Effector memory CD8-positive, alpha-beta T cell (primary cell): ENCODE results near the gene SRGAP3.

Experiments
- ATAC-seq: fragments of 150-1000 bp; cut with Tn5 transposase; replicated peaks from 2 replicates; pipeline ENCODE4 v1.10.0; 2021; ENCODE audit warnings: mild to moderate bottlenecking, moderate library complexity
- DNase-seq, 3 experiments: peaks; one replicate each; pipeline ENCODE4 v3.0.0; 2021
- H3K27ac Mint-ChIP-seq, 2 donors: one replicate each; pipeline ENCODE4 v1.8.0; 2022; ENCODE audit warnings: mild to moderate bottlenecking in 2 of 2, mixed read lengths in 2 of 2, moderate library complexity in 2 of 2
- H3K27me3 Mint-ChIP-seq, 2 donors: one replicate each; pipeline ENCODE4 v1.8.0; 2022; ENCODE audit warnings: mixed read lengths in 2 of 2
- H3K36me3 Mint-ChIP-seq: one replicate; pipeline ENCODE4 v1.8.0; 2022; ENCODE audit warnings: mild to moderate bottlenecking, moderate library complexity, mixed read lengths; ENCODE audit not compliant: insufficient read depth
- H3K4me1 Mint-ChIP-seq, 2 donors: one replicate each; pipeline ENCODE4 v1.8.0; 2022; ENCODE audit warnings: low read depth in 2 of 2, mixed read lengths in 2 of 2
- H3K4me3 Mint-ChIP-seq, 2 donors: one replicate each; pipeline ENCODE4 v1.8.0; 2022; ENCODE audit warnings: mild to moderate bottlenecking in 2 of 2, mixed read lengths in 2 of 2, moderate library complexity in 2 of 2
- H3K9me3 Mint-ChIP-seq, 2 donors: one replicate each; pipeline ENCODE4 v1.8.0; 2022; ENCODE audit warnings: mixed read lengths in 2 of 2

The SRGAP3 gene

DNA sequence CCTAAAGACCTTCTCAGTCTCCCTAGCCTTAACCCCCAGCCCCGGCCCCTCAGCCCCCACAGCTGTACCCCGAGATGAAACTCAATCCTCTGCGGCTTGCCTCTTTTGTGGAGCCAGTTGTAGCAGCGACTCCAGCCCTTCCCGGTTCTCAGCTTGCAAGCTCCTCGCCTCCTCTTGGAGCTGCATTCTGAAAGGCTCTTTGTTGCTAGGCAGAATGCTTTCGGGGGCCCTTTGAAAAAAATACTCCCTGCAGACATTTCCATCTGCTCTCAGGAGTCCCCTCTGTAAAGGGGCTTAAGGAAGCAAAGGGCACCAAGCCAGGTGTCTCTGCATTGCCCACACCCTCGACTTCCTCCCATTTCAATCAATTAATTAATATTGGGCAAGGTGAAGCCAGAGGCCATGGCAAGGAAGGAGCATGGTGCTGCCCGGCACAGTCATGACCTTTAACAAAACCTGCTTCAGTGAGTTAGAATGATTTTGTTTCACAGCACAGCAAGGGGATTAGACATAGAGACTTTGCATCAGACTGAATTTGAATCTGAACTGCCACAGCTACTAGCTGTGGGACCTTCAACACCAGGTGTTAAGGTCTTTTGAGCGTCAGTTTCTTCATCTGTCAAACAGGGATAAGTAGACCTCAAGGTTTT, 65.5 kb downstream of the SRGAP3 start:
- H3K36me3 Mint-ChIP-seq, result no peaks in the 10 kb centered on the region
- no peak for ATAC-seq
- no peak for DNase-seq
- peaks cover 0 to 44% of the 10 kb centered on the region in 2 donors for H3K27me3 Mint-ChIP-seq
- peaks cover 8 to 13% of the 10 kb centered on the region in 2 donors for H3K4me1 Mint-ChIP-seq
- H3K27ac Mint-ChIP-seq, result no peak overlapping the region
- H3K4me3 Mint-ChIP-seq, result no peak overlapping the region
- no peaks in the 10 kb centered on the region for H3K9me3 Mint-ChIP-seq

DNA sequence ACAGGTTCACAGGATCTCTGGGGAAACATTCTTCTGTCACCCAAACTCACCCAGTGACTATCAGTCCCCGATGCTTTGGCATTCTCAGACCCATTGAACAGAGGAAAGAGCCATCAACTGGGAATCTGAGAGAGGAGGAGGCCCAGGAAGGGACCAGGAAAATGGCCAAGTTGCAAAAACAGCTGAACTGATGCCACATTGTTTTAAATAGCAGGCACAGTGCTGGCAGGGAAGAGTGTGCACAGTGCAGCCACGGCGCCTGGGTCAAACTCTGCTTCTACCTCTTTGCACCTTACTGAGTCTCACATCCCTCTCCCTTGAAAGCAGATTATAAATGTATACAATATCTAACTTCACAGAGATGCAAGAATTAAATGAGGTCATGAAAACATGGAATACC, 66.4 kb downstream of the SRGAP3 start:
- ATAC-seq, result no peak
- Mint-ChIP-seq H3K9me3 (no peaks in the 10 kb centered on the region), H3K4me3 (no peak overlapping the region), H3K27me3 (peaks cover 6 to 50% of the 10 kb centered on the region in 2 donors), H3K27ac (no peak overlapping the region), H3K36me3 (no peaks in the 10 kb centered on the region), H3K4me1 (peaks cover 12 to 16% of the 10 kb centered on the region in 2 donors)
- no peak for DNase-seq

DNA sequence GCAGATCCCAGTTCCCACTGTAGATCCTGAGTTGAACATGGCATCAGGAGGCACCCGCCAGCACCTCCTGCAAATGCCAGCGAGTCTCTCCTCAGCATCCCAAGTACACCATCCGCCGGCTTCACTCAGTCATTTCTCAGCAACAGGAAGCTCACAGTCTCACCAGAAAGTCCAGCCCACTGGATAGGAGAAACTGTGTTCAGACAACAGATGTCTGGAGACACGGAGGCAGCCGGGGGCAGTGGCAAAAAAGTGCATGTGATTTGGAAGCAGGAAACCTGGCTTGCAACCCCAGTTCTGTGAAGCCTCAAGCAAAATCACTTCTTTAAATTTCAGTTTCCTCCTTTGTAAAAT, 68.7 kb downstream of the SRGAP3 start:
- Mint-ChIP-seq H3K9me3 (no peaks in the 10 kb centered on the region), H3K4me3 (peak overlapping the region in 1 of 2 donors; percentile 66), H3K27ac (peak overlapping the region in 1 of 2 donors; percentile 91), H3K4me1 (peaks cover 12 to 16% of the 10 kb centered on the region in 2 donors), H3K36me3 (no peaks in the 10 kb centered on the region), H3K27me3 (peaks cover 6 to 52% of the 10 kb centered on the region in 2 donors)
- DNase-seq (no peak), ATAC-seq (no peak)

DNA sequence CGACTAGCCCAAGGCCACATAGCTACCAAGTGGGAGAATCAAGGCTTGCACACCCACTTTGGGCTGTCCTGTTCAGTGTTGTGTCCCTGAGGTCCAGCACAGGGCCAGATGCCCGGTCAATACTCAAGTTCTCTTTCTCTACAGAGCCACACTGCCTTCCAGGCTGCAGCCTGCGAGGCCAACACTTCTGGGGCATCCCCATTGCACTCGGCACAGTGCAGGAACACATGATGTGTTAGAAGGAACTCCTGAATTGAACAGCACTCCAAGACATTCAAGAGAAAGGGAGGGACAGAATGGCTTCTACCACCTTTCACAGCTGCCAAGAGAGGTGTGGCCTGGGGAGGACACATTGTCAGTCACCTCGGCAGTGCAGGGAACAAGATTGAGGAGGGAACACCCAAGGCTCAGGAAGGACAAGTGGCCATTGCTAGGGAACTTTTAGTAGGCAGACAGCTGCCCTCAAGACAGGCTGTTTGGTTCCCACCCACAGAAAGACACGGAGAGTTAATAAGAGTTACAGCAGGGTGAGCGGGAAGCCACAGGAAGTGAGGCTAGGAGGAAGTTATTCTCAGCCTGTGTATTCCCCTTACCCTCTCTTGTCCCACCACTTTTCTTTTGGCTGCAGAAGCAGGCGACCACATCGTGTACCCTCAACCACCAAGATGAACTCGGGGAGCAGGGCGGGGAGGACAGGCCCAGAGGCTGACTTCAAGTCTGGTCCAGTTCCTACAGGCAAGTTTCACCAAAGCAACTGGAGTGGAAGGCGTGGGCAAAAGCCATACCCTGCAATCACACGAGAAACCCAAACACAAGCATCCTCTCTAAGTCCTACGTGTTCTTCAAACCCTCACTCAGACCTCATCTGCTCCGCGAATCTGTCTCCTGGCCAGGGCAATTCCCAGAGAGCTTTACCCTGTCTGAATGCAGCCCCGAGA, 69.4 kb downstream of the SRGAP3 start:
- H3K9me3 Mint-ChIP-seq, result no peaks in the 10 kb centered on the region
- DNase-seq, result no peak
- peak overlapping the region; percentile 39 to 91 for H3K27ac Mint-ChIP-seq
- peaks cover 12 to 16% of the 10 kb centered on the region in 2 donors for H3K4me1 Mint-ChIP-seq
- ATAC-seq, result no peak
- no peaks in the 10 kb centered on the region for H3K36me3 Mint-ChIP-seq
- H3K27me3 Mint-ChIP-seq, result peaks cover 6 to 48% of the 10 kb centered on the region in 2 donors
- peak overlapping the region; percentile 30 to 66 for H3K4me3 Mint-ChIP-seq

DNA sequence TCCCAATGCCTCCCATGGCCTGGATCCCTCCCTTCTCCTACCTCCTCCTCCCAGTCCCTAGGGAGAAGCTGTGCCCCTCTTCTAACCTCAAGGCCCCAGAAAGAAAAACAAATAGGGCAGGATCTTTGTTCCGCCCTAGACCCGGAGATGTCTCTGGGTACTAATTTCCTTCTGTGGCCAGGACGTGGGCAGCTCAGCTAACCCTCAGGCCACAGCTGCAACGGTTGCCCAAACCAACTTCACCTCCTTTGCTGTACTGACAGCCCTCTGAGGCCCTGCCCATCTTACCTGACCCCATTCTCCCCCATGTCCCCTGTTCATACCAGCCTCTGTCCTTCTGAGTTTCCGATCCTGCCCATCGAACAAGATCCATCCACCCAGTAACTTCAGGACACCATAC, 70.7 kb downstream of the SRGAP3 start:
- H3K4me3 Mint-ChIP-seq, result no peak overlapping the region
- H3K27ac Mint-ChIP-seq, result no peak overlapping the region
- peaks cover 6 to 35% of the 10 kb centered on the region in 2 donors for H3K27me3 Mint-ChIP-seq
- DNase-seq (no peak), ATAC-seq (no peak)
- no peaks in the 10 kb centered on the region for H3K9me3 Mint-ChIP-seq
- H3K36me3 Mint-ChIP-seq, result no peaks in the 10 kb centered on the region
- peaks cover 12 to 16% of the 10 kb centered on the region in 2 donors for H3K4me1 Mint-ChIP-seq

DNA sequence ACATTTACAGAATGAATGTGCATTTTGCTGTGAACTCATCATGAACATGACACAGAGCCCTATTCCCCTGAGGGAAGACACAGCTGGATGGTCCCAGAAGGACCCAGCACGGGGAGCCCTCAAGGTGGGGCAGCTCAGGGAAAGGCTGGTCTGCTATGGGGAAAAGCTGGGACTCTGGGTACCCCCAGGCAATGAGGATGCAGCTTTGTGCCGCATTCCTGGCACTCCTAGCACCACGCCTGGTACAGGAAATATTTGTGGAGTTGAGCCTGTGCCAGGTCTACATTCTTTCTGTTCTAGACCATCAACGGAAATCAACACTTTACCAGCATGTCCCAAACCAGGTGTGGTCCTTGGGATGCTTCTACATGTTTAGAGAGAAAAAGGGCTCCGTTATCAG, 74.0 kb downstream of the SRGAP3 start:
- DNase-seq (no peak), ATAC-seq (no peak)
- H3K27me3 Mint-ChIP-seq, result peaks cover 6 to 46% of the 10 kb centered on the region in 2 donors
- no peak overlapping the region for H3K4me3 Mint-ChIP-seq
- no peak overlapping the region for H3K27ac Mint-ChIP-seq
- no peaks in the 10 kb centered on the region for H3K36me3 Mint-ChIP-seq
- no peaks in the 10 kb centered on the region for H3K9me3 Mint-ChIP-seq
- peaks cover 12 to 19% of the 10 kb centered on the region in 2 donors for H3K4me1 Mint-ChIP-seq

DNA sequence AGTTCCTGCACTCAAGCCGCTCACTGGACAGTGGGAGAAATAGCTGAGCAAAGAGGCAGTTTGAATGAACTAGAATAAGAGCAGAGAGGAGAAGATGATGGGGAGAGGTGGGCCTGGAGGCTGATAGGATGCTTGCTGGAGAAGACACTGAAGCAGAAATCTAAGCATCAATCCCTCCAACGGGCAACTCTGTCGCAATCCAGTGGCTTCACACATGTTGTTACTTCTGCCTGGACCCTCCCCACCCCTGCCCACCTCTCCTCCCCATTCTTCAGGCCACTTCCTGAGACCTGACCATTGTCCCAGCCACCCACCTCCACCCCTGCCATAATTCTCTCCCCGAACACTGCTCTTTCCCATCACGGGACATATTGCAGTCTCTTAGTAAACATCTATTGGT, 76.0 kb downstream of the SRGAP3 start:
- no peak overlapping the region for H3K4me3 Mint-ChIP-seq
- no peak overlapping the region for H3K27ac Mint-ChIP-seq
- H3K27me3 Mint-ChIP-seq, result peaks cover 2 to 29% of the 10 kb centered on the region in 2 donors
- H3K36me3 Mint-ChIP-seq, result no peaks in the 10 kb centered on the region
- ATAC-seq (no peak), DNase-seq (no peak)
- H3K9me3 Mint-ChIP-seq, result no peaks in the 10 kb centered on the region
- peaks cover 11 to 16% of the 10 kb centered on the region in 2 donors for H3K4me1 Mint-ChIP-seq

DNA sequence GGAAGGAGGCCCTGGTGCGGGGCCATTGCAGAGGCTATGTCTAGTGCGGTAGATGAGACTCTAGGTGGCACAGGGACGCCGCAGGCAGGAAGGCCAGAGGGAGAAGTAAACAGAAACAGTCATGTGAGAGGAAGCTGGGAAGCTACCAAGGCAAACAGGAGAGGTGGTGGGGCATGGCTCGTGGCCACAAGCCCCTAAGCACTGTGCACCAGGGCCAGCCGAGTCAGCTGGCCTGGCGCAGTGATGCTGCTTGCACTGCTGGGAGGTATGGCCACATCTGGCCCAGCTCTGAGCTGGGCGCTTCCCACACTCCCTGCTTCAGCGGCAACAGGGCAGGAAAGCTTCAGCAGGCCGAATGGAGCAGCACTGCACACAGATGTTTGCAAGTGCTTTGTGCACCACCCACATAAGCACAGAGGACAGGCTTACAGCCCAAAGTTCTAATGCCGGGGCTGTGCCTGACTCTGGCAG, 76.6 kb downstream of the SRGAP3 start:
- H3K27me3 Mint-ChIP-seq, result peaks cover 0 to 27% of the 10 kb centered on the region in 2 donors
- H3K27ac Mint-ChIP-seq, result no peak overlapping the region
- peaks cover 11 to 16% of the 10 kb centered on the region in 2 donors for H3K4me1 Mint-ChIP-seq
- H3K9me3 Mint-ChIP-seq, result no peaks in the 10 kb centered on the region
- no peaks in the 10 kb centered on the region for H3K36me3 Mint-ChIP-seq
- H3K4me3 Mint-ChIP-seq, result no peak overlapping the region
- no peak for ATAC-seq
- DNase-seq, result no peak

DNA sequence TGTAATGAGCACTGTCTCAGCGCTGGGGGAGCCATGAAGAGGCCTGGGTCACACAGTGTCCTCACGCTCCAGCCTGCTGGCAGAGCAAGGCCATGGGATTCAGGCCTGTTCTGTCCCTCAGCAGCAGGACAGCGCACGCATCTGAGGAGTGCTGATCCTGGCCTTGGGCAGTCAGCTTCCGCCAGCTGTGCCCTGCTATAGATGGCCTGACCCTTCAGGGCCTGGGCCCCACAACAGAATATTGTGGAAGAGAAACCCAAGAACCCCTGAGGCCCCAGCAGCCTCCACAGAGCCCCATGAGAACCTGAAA, 78.6 kb downstream of the SRGAP3 start:
- Mint-ChIP-seq H3K27ac (no peak overlapping the region), H3K36me3 (no peaks in the 10 kb centered on the region), H3K27me3 (peaks cover 0 to 13% of the 10 kb centered on the region in 2 donors), H3K4me3 (no peak overlapping the region), H3K9me3 (no peaks in the 10 kb centered on the region), H3K4me1 (peaks cover 11 to 16% of the 10 kb centered on the region in 2 donors)
- ATAC-seq, result no peak
- DNase-seq, result no peak

DNA sequence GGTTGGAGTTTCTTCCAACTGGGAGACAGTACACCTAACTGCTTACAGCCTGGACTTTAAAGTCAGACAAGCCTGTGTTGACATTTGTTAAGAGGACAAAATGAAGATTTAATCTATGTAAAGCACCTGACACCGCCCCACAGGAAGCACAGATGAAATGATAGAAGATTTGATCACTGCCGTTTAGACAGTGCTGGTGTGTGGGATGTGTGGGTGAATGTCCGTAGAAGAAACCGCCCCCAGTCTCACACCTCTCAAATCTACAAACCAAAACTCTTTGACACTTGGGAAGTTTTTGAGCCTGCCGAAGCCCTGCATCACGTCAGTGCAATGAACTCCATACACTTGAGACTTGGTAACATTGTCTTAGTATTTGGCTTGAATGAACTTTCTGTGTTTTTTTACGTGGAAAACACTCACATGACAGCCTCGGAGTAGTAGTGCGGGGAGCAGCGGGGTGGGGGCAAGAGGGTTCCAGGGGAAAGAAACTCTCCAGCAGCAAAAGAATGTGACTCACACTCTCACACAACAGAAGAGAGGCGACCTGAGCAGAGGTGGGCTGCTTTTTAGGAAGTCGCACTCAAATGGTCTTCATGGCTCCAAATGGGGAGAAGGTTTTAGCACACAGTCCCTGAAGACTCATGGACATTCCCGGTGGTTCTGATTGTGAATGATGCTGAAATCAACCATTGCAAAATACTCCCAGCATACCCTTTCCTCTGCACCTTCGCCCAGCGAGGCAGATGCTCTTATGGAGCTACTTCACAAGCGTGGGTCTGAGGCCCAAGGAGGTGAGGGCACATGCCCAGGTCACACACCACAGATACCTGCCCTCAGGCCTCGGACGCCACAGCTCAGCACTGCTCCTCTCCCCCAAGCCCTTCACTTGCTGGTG, 79.2 kb downstream of the SRGAP3 start:
- Mint-ChIP-seq H3K4me3 (peak overlapping the region in 1 of 2 donors; percentile 20), H3K27me3 (peaks cover 0 to 13% of the 10 kb centered on the region in 2 donors), H3K27ac (no peak overlapping the region), H3K4me1 (peaks cover 11 to 16% of the 10 kb centered on the region in 2 donors), H3K9me3 (no peaks in the 10 kb centered on the region), H3K36me3 (no peaks in the 10 kb centered on the region)
- ATAC-seq, result peak; percentile 54
- DNase-seq, result no peak

DNA sequence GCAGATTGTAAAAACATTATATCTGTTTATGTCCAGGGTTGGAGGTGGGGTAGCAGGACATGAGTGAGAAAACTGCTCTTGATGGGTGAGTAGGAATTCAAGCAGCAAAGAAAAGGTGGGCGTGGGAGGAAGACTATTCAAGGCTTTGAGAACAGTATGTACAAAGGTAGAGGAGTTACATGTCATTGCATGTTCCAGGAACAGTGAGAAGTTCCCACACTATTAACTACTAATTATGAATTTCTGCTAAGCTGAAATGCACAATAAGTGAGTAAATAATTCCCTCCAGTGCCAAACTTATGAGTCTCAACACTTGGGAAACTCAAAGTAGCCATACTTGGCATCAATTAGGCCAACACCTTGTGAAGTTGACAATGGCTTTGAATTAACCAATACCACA, 80.1 kb downstream of the SRGAP3 start:
- Mint-ChIP-seq H3K4me1 (peaks cover 11 to 16% of the 10 kb centered on the region in 2 donors), H3K4me3 (no peak overlapping the region), H3K27me3 (peaks cover 0 to 13% of the 10 kb centered on the region in 2 donors), H3K9me3 (no peaks in the 10 kb centered on the region), H3K36me3 (no peaks in the 10 kb centered on the region), H3K27ac (no peak overlapping the region)
- ATAC-seq (no peak), DNase-seq (no peak)

DNA sequence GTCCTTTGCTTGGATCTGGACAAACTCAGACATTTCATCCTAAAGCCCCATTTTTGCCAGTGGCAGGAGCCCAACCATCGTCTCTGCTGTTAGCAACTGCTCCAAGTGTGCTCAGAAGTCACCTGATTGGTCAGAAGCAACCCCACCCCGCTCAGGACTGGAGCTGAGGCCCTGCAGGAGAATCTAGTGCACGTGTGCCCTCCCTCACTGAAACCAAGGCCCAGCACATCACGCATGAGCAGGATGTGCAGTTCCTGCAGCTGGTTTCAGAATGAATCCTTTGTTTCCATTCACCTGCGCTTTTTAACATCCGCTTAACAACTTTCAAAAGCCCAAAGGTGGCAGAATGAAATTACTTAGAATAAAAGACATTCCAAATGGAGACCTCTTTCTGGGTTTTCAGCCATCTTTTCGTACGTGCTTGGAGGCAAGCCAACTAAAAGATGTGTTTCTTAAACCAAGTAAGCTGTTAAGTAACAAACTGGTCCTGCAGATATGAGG, 81.2 kb downstream of the SRGAP3 start:
- H3K27ac Mint-ChIP-seq, result no peak overlapping the region
- ATAC-seq (no peak), DNase-seq (no peak)
- H3K27me3 Mint-ChIP-seq, result peaks cover 0 to 11% of the 10 kb centered on the region in 2 donors
- H3K4me1 Mint-ChIP-seq, result peaks cover 11 to 16% of the 10 kb centered on the region in 2 donors
- no peak overlapping the region for H3K4me3 Mint-ChIP-seq
- no peaks in the 10 kb centered on the region for H3K36me3 Mint-ChIP-seq
- H3K9me3 Mint-ChIP-seq, result no peaks in the 10 kb centered on the region

DNA sequence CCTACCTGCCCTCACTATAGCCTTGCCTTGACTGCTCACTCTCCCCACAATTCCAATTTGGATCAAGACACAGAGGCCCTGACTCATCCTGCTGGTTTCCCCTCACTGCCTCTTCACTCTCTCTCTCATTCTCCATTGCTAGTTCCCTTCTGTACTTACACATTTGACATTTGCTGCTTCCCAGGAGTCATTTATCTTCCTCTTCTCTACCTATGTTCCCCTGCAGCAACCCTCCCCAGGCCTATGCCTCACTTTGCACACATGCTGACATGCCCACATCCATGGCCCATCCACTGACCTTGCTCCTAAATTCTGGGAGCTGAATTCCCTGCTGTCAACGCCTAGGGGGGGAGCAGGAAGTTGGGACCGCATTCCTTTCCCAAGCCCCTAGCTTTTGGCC, 82.2 kb downstream of the SRGAP3 start:
- no peaks in the 10 kb centered on the region for H3K9me3 Mint-ChIP-seq
- H3K27ac Mint-ChIP-seq, result no peak overlapping the region
- H3K27me3 Mint-ChIP-seq, result peaks cover 0 to under 1% of the 10 kb centered on the region in 2 donors
- ATAC-seq (no peak), DNase-seq (no peak)
- no peak overlapping the region for H3K4me3 Mint-ChIP-seq
- H3K4me1 Mint-ChIP-seq, result peaks cover 11 to 16% of the 10 kb centered on the region in 2 donors
- H3K36me3 Mint-ChIP-seq, result no peaks in the 10 kb centered on the region
